ENCODE measurements around the gene OR5W2. TPM values are rescaled to one million over a fixed set of nuclear protein-coding genes. Genes with fewer than 3 reads are reported as not detected.
"Not testable (repeated sequence)": the region's sequence is repeated elsewhere in the genome, so short reads cannot be mapped to it uniquely, and the experiment has no call there.

Gene OR5W2
- total and polyA plus RNA-seq, 10 of the 15 experiments (the other 5 are each of a cell fraction or from before 2014, with no cell fraction given): not detected

DNA sequence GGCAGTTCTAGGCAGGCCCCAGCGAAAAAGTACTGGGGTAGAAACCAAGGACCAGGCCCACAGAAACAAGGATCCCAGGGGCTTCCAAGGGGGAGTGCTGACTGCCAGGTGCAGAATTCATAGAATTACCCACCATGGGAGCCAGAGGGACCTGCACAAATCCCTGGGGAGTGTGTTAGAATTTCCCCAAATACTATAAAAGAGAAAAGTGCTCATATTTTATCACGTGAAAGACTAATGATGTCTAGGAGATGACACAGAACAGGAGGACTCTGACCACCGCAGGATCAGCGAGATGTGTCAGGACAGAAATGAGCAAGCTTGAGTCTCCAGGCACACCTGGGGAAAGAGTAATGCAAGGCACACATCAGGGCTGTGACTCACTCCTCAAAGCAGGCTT, 47.0 kb downstream of the OR5W2 start:
- POLR2A ChIA-PET: not testable (repeated sequence)

More for the DNA sequence above, 47.0 kb downstream of the OR5W2 start:
- H3K4me3 ChIP-seq; in situ Hi-C loops (cut with MboI); intact Hi-C loops (cut with micrococcal nuclease; ENCODE audit: unreplicated experiment); H3K27me3 ChIP-seq (replicated peaks in 1 of 2; ENCODE audit: control insufficient read depth in 2 of 2, insufficient read depth in 2 of 2, low read length in 1 of 2); H3K9ac ChIP-seq (ENCODE audit: control insufficient read depth, insufficient read depth, low read length); H2AFZ ChIP-seq (ENCODE audit: control insufficient read depth, low read depth, low read length); FAIRE-seq; H3K36me3 ChIP-seq (ENCODE audit: control insufficient read depth in 2 of 2, insufficient read depth in 2 of 2, low read length in 1 of 2); H4K20me1 ChIP-seq (ENCODE audit: control insufficient read depth, insufficient read depth); H3K4me1 ChIP-seq (ENCODE audit: control insufficient read depth, insufficient read depth, low read length); H3K27ac ChIP-seq (ENCODE audit: control insufficient read depth, insufficient read depth); ATAC-seq; H3K9me3 ChIP-seq (replicated peaks; ENCODE audit: control insufficient read depth, insufficient read depth, low read length); SMC1A ChIA-PET (ENCODE audit: uncharacterized antibody, unreplicated experiment); H3K4me2 ChIP-seq (ENCODE audit: control insufficient read depth, insufficient read depth); H3K79me2 ChIP-seq (ENCODE audit: control insufficient read depth, insufficient read depth, low read length); BruUV-seq (replicated peaks); RAD21 ChIA-PET (ENCODE audit: unreplicated experiment); CTCF ChIA-PET: not testable (repeated sequence)
- peak; percentile 9 for DNase-seq (ENCODE audit: low read depth, low spot score)
- TF ChIP-seq MTA2 (IDR thresholded peaks at IDR 0.05; ENCODE audit: low read depth) (0 out of 2 replicates have a peak, but pooled peaks have one; percentile 13), BHLHE40 (IDR thresholded peaks at IDR 0.05; ENCODE audit: borderline replicate concordance in 1 of 2, low read depth in 2 of 2, low read length in 1 of 2) (peak; percentile 41 to 54; a peak in 2 of 4 replicates), MEF2B (IDR thresholded peaks at IDR 0.05; ENCODE audit: partially characterized antibody, poor library complexity, severe bottlenecking) (peak; percentile 78)
- WGBS (ENCODE audit: insufficient coverage, insufficient replicate concordance, low lambda C conversion rate, missing lambda C conversion rate): 0% methylated on average over 4 of the region's 4 CpGs

Small RNAs within 50 kb of the gene (small RNA-seq; reads per million reads assigned to genes)
- not detected for gene AC036111.3

Other genes starting within 250 kb of the OR5W2 start
Only the 7 nearest of the 16 such genes appear.
- not detected in 2 replicates for gene OR5D18, start 95.0 kb downstream of the OR5W2 start, total RNA-seq (2014; rRNA removed)
- gene OR5D18, start 95.0 kb downstream of the OR5W2 start, total RNA-seq (2014; rRNA removed; fragmentation: Illumina TruSeq; extraction: Trizol): not detected in 2 replicates
- gene OR5D18, start 95.0 kb downstream of the OR5W2 start, total RNA-seq (2021): not detected in 2 replicates
- gene OR5D18, start 95.0 kb downstream of the OR5W2 start, polyA plus RNA-seq (2011; rRNA removed): not detected in 2 replicates
- gene OR5D18, start 95.0 kb downstream of the OR5W2 start, polyA plus RNA-seq (2014; fragmentation: Illumina TruSeq; extraction: Trizol): not detected in 2 replicates
- gene OR5D18, start 95.0 kb downstream of the OR5W2 start, polyA plus RNA-seq (2014; fragmentation: Nextera tagmentation; extraction: Ambion mirVana): not detected
- not detected in 2 replicates for gene OR5D18, start 95.0 kb downstream of the OR5W2 start, polyA plus RNA-seq (2014; rRNA removed)
- not detected for gene OR5D18, start 95.0 kb downstream of the OR5W2 start, polyA plus RNA-seq (2016; fragmentation: Nextera tagmentation; extraction: Ambion mirVana)
- gene OR5L2, start 87.4 kb downstream of the OR5W2 start, total RNA-seq (2014; rRNA removed): not detected in 2 replicates
- gene OR5L2, start 87.4 kb downstream of the OR5W2 start, total RNA-seq (2014; rRNA removed; fragmentation: Illumina TruSeq; extraction: Trizol): not detected in 2 replicates
- gene OR5L2, start 87.4 kb downstream of the OR5W2 start, total RNA-seq (2021): not detected in 2 replicates
- gene OR5L2, start 87.4 kb downstream of the OR5W2 start, polyA plus RNA-seq (2011; rRNA removed): not detected in 2 replicates
- not detected in 2 replicates for gene OR5L2, start 87.4 kb downstream of the OR5W2 start, polyA plus RNA-seq (2014; fragmentation: Illumina TruSeq; extraction: Trizol)
- gene OR5L2, start 87.4 kb downstream of the OR5W2 start, polyA plus RNA-seq (2014; fragmentation: Nextera tagmentation; extraction: Ambion mirVana): not detected
- gene OR5L2, start 87.4 kb downstream of the OR5W2 start, polyA plus RNA-seq (2014; rRNA removed): not detected in 2 replicates
- gene OR5L2, start 87.4 kb downstream of the OR5W2 start, polyA plus RNA-seq (2016; fragmentation: Nextera tagmentation; extraction: Ambion mirVana): not detected
- not detected in 2 replicates for gene OR5D16, start 75.8 kb downstream of the OR5W2 start, total RNA-seq (2014; rRNA removed)
- gene OR5D16, start 75.8 kb downstream of the OR5W2 start, total RNA-seq (2014; rRNA removed; fragmentation: Illumina TruSeq; extraction: Trizol): not detected in 2 replicates
- gene OR5D16, start 75.8 kb downstream of the OR5W2 start, total RNA-seq (2021): not detected in 2 replicates
- gene OR5D16, start 75.8 kb downstream of the OR5W2 start, polyA plus RNA-seq (2011; rRNA removed): not detected in 2 replicates
- not detected in 2 replicates for gene OR5D16, start 75.8 kb downstream of the OR5W2 start, polyA plus RNA-seq (2014; fragmentation: Illumina TruSeq; extraction: Trizol)
- gene OR5D16, start 75.8 kb downstream of the OR5W2 start, polyA plus RNA-seq (2014; fragmentation: Nextera tagmentation; extraction: Ambion mirVana): not detected
- gene OR5D16, start 75.8 kb downstream of the OR5W2 start, polyA plus RNA-seq (2014; rRNA removed): not detected in 2 replicates
- gene OR5D16, start 75.8 kb downstream of the OR5W2 start, polyA plus RNA-seq (2016; fragmentation: Nextera tagmentation; extraction: Ambion mirVana): not detected
- gene TRIM51, start 31.3 kb downstream of the OR5W2 start, total RNA-seq (2014; rRNA removed): not detected in 2 replicates
- not detected in 2 replicates for gene TRIM51, start 31.3 kb downstream of the OR5W2 start, total RNA-seq (2014; rRNA removed; fragmentation: Illumina TruSeq; extraction: Trizol)
- gene TRIM51, start 31.3 kb downstream of the OR5W2 start, total RNA-seq (2021): not detected in 2 replicates
- not detected in 2 replicates for gene TRIM51, start 31.3 kb downstream of the OR5W2 start, polyA plus RNA-seq (2011; rRNA removed)
- gene TRIM51, start 31.3 kb downstream of the OR5W2 start, polyA plus RNA-seq (2014; fragmentation: Illumina TruSeq; extraction: Trizol): not detected in 2 replicates
- gene TRIM51, start 31.3 kb downstream of the OR5W2 start, polyA plus RNA-seq (2014; fragmentation: Nextera tagmentation; extraction: Ambion mirVana): not detected
- not detected in 2 replicates for gene TRIM51, start 31.3 kb downstream of the OR5W2 start, polyA plus RNA-seq (2014; rRNA removed)
- gene TRIM51, start 31.3 kb downstream of the OR5W2 start, polyA plus RNA-seq (2016; fragmentation: Nextera tagmentation; extraction: Ambion mirVana): not detected
- gene OR5I1, start 21.8 kb upstream of the OR5W2 start, total RNA-seq (2014; rRNA removed): not detected in 2 replicates
- not detected in 2 replicates for gene OR5I1, start 21.8 kb upstream of the OR5W2 start, total RNA-seq (2014; rRNA removed; fragmentation: Illumina TruSeq; extraction: Trizol)
- not detected in 2 replicates for gene OR5I1, start 21.8 kb upstream of the OR5W2 start, total RNA-seq (2021)
- gene OR5I1, start 21.8 kb upstream of the OR5W2 start, polyA plus RNA-seq (2011; rRNA removed): not detected in 2 replicates
- gene OR5I1, start 21.8 kb upstream of the OR5W2 start, polyA plus RNA-seq (2014; fragmentation: Illumina TruSeq; extraction: Trizol): not detected in 2 replicates
- not detected for gene OR5I1, start 21.8 kb upstream of the OR5W2 start, polyA plus RNA-seq (2014; fragmentation: Nextera tagmentation; extraction: Ambion mirVana)
- gene OR5I1, start 21.8 kb upstream of the OR5W2 start, polyA plus RNA-seq (2014; rRNA removed): not detected in 2 replicates
- not detected for gene OR5I1, start 21.8 kb upstream of the OR5W2 start, polyA plus RNA-seq (2016; fragmentation: Nextera tagmentation; extraction: Ambion mirVana)
- not detected in 2 replicates for gene OR10AG1, start 55.4 kb upstream of the OR5W2 start, total RNA-seq (2014; rRNA removed)
- gene OR10AG1, start 55.4 kb upstream of the OR5W2 start, total RNA-seq (2014; rRNA removed; fragmentation: Illumina TruSeq; extraction: Trizol): not detected in 2 replicates
- not detected in 2 replicates for gene OR10AG1, start 55.4 kb upstream of the OR5W2 start, total RNA-seq (2021)
- gene OR10AG1, start 55.4 kb upstream of the OR5W2 start, polyA plus RNA-seq (2011; rRNA removed): not detected in 2 replicates
- not detected in 2 replicates for gene OR10AG1, start 55.4 kb upstream of the OR5W2 start, polyA plus RNA-seq (2014; fragmentation: Illumina TruSeq; extraction: Trizol)
- not detected for gene OR10AG1, start 55.4 kb upstream of the OR5W2 start, polyA plus RNA-seq (2014; fragmentation: Nextera tagmentation; extraction: Ambion mirVana)
- gene OR10AG1, start 55.4 kb upstream of the OR5W2 start, polyA plus RNA-seq (2014; rRNA removed): not detected in 2 replicates
- not detected for gene OR10AG1, start 55.4 kb upstream of the OR5W2 start, polyA plus RNA-seq (2016; fragmentation: Nextera tagmentation; extraction: Ambion mirVana)
- not detected in 2 replicates for gene OR5F1, start 80.0 kb upstream of the OR5W2 start, total RNA-seq (2014; rRNA removed)
- gene OR5F1, start 80.0 kb upstream of the OR5W2 start, total RNA-seq (2014; rRNA removed; fragmentation: Illumina TruSeq; extraction: Trizol): not detected in 2 replicates
- not detected in 2 replicates for gene OR5F1, start 80.0 kb upstream of the OR5W2 start, total RNA-seq (2021)
- gene OR5F1, start 80.0 kb upstream of the OR5W2 start, polyA plus RNA-seq (2011; rRNA removed): not detected in 2 replicates
- not detected in 2 replicates for gene OR5F1, start 80.0 kb upstream of the OR5W2 start, polyA plus RNA-seq (2014; fragmentation: Illumina TruSeq; extraction: Trizol)
- gene OR5F1, start 80.0 kb upstream of the OR5W2 start, polyA plus RNA-seq (2014; fragmentation: Nextera tagmentation; extraction: Ambion mirVana): not detected
- gene OR5F1, start 80.0 kb upstream of the OR5W2 start, polyA plus RNA-seq (2014; rRNA removed): not detected in 2 replicates
- gene OR5F1, start 80.0 kb upstream of the OR5W2 start, polyA plus RNA-seq (2016; fragmentation: Nextera tagmentation; extraction: Ambion mirVana): not detected

Measured in GM12878 (cell line).